DOHH2 (cell line): ENCODE measurements around the gene CDK14.
"Not testable (repeated sequence)": the region's sequence is repeated elsewhere in the genome, so short reads cannot be mapped to it uniquely, and the experiment has no call there.

Source experiments
- H3F3A ChIP-seq: fragments of 200-600 bp; sonication (generic), shearing (Covaris generic); 2 replicates; pipeline ENCODE4 v1.6.0; 2016; ENCODE audit warnings: antibody characterized with exemption, mild to moderate bottlenecking; ENCODE audit not compliant: control insufficient read depth, insufficient read depth
- H3K27ac ChIP-seq: fragments of 200-600 bp; sonication (generic); 2 replicates; pipeline ENCODE4 v1.5.1; 2014; ENCODE audit warnings: low read depth, mild to moderate bottlenecking, low read length, moderate library complexity
- H3K27me3 ChIP-seq: fragments of 200-600 bp; sonication (generic); 2 replicates; pipeline ENCODE4 v1.6.1; 2014; ENCODE audit warnings: mild to moderate bottlenecking, low read length, mixed read lengths; ENCODE audit not compliant: control insufficient read depth
- H3K36me3 ChIP-seq: fragments of 200-600 bp; sonication (generic); 2 replicates; pipeline ENCODE4 v1.6.1; 2014; ENCODE audit warnings: mild to moderate bottlenecking, low read length, moderate library complexity, mixed read lengths; ENCODE audit not compliant: control insufficient read depth
- H3K4me1 ChIP-seq: fragments of 200-600 bp; sonication (generic); 2 replicates; pipeline ENCODE4 v1.6.1; 2014; ENCODE audit warnings: mild to moderate bottlenecking, low read length, mixed read lengths; ENCODE audit not compliant: control insufficient read depth
- H3K4me2 ChIP-seq: fragments of 200-600 bp; sonication (generic); 2 replicates; pipeline ENCODE4 v1.6.0; 2014; ENCODE audit warnings: mild to moderate bottlenecking, low read length, moderate library complexity
- H3K4me3 ChIP-seq: fragments of 200-600 bp; sonication (generic); 2 replicates; pipeline ENCODE4 v1.5.1; 2014; ENCODE audit warnings: mild to moderate bottlenecking, low read length, mixed read lengths
- H3K79me2 ChIP-seq: fragments of 200-600 bp; sonication (generic); 2 replicates; pipeline ENCODE4 v1.6.1; 2014; ENCODE audit warnings: mild to moderate bottlenecking, low read length, mixed read lengths; ENCODE audit not compliant: control insufficient read depth
- H3K9me2 ChIP-seq: fragments of 200-600 bp; sonication (generic); replicated peaks from 2 replicates; pipeline ENCODE4 v1.6.1; 2014; ENCODE audit warnings: mild to moderate bottlenecking, low read length, mixed read lengths; ENCODE audit not compliant: control insufficient read depth
- H3K9me3 ChIP-seq: fragments of 200-600 bp; sonication (generic); 2 replicates; pipeline ENCODE4 v1.6.1; 2014; ENCODE audit warnings: antibody characterized with exemption, low read length, mixed read lengths; ENCODE audit not compliant: control insufficient read depth, insufficient read depth
- H4K20me1 ChIP-seq: fragments of 200-600 bp; sonication (generic); 2 replicates; pipeline ENCODE4 v1.6.0; 2014; ENCODE audit warnings: low read depth, mild to moderate bottlenecking, antibody characterized with exemption, low read length, moderate library complexity; ENCODE audit not compliant: control insufficient read depth, insufficient read depth
- EZH2phosphoT487 ChIP-seq: fragments of 200-600 bp; sonication (generic); IDR thresholded peaks from 2 replicates; pipeline ENCODE4 v1.6.1; 2017; ENCODE audit warnings: borderline replicate concordance, mild to moderate bottlenecking, antibody characterized with exemption, low read length, moderate library complexity, mixed read lengths
- TF ChIP-seq, protein P1 (sequence below): fragments of 200-600 bp; sonication (generic); IDR thresholded peaks from one replicate; pipeline ENCODE4 v1.5.1; 2014; ENCODE audit warnings: antibody characterized with exemption, mild to moderate bottlenecking, low read depth, low read length; ENCODE audit not compliant: poor library complexity, severe bottlenecking

Gene CDK14

DNA sequence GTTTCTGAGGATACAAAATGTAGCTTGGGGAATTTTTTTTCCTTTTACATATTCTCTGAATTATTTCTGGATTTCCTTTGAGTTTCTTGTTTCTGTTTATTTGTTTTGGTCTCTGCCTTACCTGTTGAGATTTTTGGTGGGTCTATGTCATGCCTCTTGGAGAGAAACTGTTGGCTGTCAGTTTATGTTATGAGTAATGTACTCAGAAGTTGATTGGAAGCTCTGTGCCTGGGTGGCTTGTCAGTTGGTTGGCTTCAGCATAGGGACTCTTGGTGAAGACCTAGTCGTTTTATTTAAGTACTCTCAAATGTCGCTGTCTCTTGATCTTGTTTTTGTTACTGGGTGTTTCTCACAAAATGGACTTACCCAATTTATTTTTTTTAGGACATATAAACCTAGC, 132.4 kb downstream of the CDK14 start:
- Histone ChIP-seq H3K27ac (peak overlapping the region; percentile 92), H3K27me3 (no peaks in the 10 kb centered on the region), H3K4me2 (peak overlapping the region; percentile 82), H3K9me3 (peaks cover 30% of the 10 kb centered on the region), H4K20me1 (no peaks in the 10 kb centered on the region), H3K79me2 (peaks cover 100% of the 10 kb centered on the region), H3K36me3 (peaks cover 74% of the 10 kb centered on the region), H3K4me1 (peaks cover 66% of the 10 kb centered on the region), H3F3A (peaks cover 35% of the 10 kb centered on the region), H3K9me2 (no peaks in the 10 kb centered on the region), H3K4me3 (peak overlapping the region; percentile 74)
- no peak for TF ChIP-seq EZH2phosphoT487
- TF ChIP-seq, protein P1, sequence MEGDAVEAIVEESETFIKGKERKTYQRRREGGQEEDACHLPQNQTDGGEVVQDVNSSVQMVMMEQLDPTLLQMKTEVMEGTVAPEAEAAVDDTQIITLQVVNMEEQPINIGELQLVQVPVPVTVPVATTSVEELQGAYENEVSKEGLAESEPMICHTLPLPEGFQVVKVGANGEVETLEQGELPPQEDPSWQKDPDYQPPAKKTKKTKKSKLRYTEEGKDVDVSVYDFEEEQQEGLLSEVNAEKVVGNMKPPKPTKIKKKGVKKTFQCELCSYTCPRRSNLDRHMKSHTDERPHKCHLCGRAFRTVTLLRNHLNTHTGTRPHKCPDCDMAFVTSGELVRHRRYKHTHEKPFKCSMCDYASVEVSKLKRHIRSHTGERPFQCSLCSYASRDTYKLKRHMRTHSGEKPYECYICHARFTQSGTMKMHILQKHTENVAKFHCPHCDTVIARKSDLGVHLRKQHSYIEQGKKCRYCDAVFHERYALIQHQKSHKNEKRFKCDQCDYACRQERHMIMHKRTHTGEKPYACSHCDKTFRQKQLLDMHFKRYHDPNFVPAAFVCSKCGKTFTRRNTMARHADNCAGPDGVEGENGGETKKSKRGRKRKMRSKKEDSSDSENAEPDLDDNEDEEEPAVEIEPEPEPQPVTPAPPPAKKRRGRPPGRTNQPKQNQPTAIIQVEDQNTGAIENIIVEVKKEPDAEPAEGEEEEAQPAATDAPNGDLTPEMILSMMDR = no peak

DNA sequence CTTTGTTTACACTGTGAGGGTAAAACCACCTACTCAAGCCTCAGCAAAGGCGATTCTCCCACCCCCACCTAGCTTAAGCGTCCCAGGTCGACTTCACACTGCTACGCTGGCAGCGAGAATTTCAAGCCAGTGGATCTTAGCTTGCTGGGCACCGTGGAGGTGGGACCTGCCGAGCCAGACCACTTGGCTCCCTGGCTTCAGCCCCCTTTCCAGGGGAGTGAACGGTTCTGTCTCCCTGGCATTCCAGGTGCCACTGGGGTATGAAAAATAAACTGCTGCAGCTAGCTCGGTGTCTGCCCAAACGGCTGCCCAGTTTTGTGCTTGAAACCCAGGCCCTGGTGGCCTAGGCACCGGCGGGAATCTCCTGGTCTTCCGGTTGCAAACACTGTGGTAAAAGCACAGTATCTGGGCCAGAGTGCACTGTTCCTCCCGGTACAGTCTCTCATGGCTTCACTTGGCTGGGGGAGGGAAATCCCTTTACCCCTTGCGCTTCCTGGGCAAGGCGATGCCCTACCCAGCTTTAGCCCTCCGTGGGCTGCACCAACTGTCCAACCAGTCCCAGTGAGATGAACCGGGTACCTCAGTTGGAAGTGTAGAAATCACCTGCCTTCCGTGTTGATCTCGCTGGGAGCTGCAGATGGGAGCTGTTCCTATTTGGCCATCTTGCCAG, 139.6 kb downstream of the CDK14 start:
- H3K4me1 ChIP-seq = peaks cover 54% of the 10 kb centered on the region
- peaks cover 97% of the 10 kb centered on the region for H3K79me2 ChIP-seq
- H3K27ac ChIP-seq = peak overlapping the region; percentile 56; the same call in 1 of the 2 replicates
- H3K9me2 ChIP-seq, H4K20me1 ChIP-seq, H3K27me3 ChIP-seq: not testable (repeated sequence)
- H3F3A ChIP-seq = peaks cover 29% of the 10 kb centered on the region
- peaks cover 96% of the 10 kb centered on the region for H3K36me3 ChIP-seq
- peaks cover 26% of the 10 kb centered on the region for H3K9me3 ChIP-seq
- H3K4me3 ChIP-seq = peak overlapping the region; percentile 31; the same call in 1 of the 2 replicates
- H3K4me2 ChIP-seq = peak overlapping the region; percentile 62

DNA sequence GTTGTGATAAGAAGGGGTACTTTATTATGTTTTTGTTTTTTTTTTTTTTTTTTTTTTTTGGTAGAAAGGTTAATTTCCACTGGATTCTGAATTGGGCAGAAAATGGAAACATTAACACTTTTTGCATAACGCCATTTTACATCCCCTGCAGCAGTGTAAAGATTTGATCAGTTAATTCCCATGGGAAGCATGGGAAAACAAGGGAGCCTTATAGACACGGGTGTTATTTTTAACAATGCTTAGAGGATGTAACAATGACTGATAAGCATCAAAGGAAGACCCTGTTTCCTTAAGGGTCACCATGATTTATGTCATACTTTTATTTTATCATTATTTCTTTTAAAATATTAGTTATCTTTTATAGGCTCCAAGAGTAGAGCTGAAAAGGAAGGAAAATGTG, 140.2 kb downstream of the CDK14 start:
- peak overlapping the region; percentile 44 for H3K4me3 ChIP-seq
- TF ChIP-seq, protein P1 = no peak
- no peak for TF ChIP-seq EZH2phosphoT487
- H3K9me3 ChIP-seq = peaks cover 20% of the 10 kb centered on the region
- H3K4me2 ChIP-seq = peak overlapping the region; percentile 62
- peaks cover 97% of the 10 kb centered on the region for H3K79me2 ChIP-seq
- peaks cover 59% of the 10 kb centered on the region for H3K4me1 ChIP-seq
- no peaks in the 10 kb centered on the region for H4K20me1 ChIP-seq
- peaks cover 96% of the 10 kb centered on the region for H3K36me3 ChIP-seq
- H3K27me3 ChIP-seq = no peaks in the 10 kb centered on the region
- H3K27ac ChIP-seq = peak overlapping the region; percentile 56
- no peaks in the 10 kb centered on the region for H3K9me2 ChIP-seq
- H3F3A ChIP-seq = peaks cover 29% of the 10 kb centered on the region
